Stomach (tissue), 9 donors: ENCODE data around the gene CCDC192. TPM values are rescaled to one million over a fixed set of nuclear protein-coding genes. Genes with fewer than 3 reads are reported as not detected.

Source experiments
- DNase-seq, 2 donors: peaks; one replicate each; pipeline versions ENCODE4 v3.0.0 to v3.0.0-alpha.2; 2013 to 2019
- H3K27ac ChIP-seq, 5 donors: fragments of 200-600 bp in 4 of 5; sonication (generic) in 4 of 5; one replicate each; pipeline ENCODE4 v1.5.1; 2013 to 2019; ENCODE audit warnings: mild to moderate bottlenecking in 1 of 5, moderate library complexity in 1 of 5
- H3K27me3 ChIP-seq, 3 donors: fragments of 200-600 bp; sonication (generic); one replicate each; pipeline ENCODE4 v1.5.1; 2017 to 2019; ENCODE audit warnings: mixed run types in 1 of 3
- H3K36me3 ChIP-seq, 4 donors: fragments of 200-600 bp; sonication (generic); 1 replicate in 3 of 4; 2 replicates in 1 of 4; pipeline ENCODE4 v1.5.1; 2016 to 2019
- H3K4me1 ChIP-seq, 4 donors: fragments of 200-600 bp; sonication (generic); one replicate each; pipeline ENCODE4 v1.5.1; 2016 to 2019
- H3K4me3 ChIP-seq, 4 donors: fragments of 200-600 bp; sonication (generic) in 3 of 4; one replicate each; pipeline ENCODE4 v1.5.1; 2016 to 2019; ENCODE audit warnings: mild to moderate bottlenecking in 1 of 4
- H3K9me3 ChIP-seq, 4 donors: fragments of 200-600 bp; sonication (generic); one replicate each; pipeline ENCODE4 v1.5.1; 2016 to 2019
- CTCF ChIP-seq, 7 experiments: fragments of 450-650 bp in 4 of 7; fragments of 200-600 bp in 3 of 7; sonication (generic) in 3 of 7; IDR thresholded peaks; one replicate each; pipeline ENCODE4 v1.5.1; 2016 to 2019; ENCODE audit warnings: antibody characterized with exemption in 7 of 7, control low read depth in 2 of 7, mild to moderate bottlenecking in 1 of 7
- EP300 ChIP-seq: sonication (generic); formaldehyde crosslinking; IDR thresholded peaks from one replicate; pipeline ENCODE4 v1.6.1; 2017; ENCODE audit warnings: antibody characterized with exemption
- POLR2A ChIP-seq, 4 donors: fragments of 450-650 bp; IDR thresholded peaks; one replicate each; pipeline ENCODE4 v1.6.1; 2016; ENCODE audit warnings: antibody characterized with exemption in 4 of 4, control low read depth in 2 of 4, mild to moderate bottlenecking in 1 of 4, moderate library complexity in 1 of 4
- POLR2AphosphoS5 ChIP-seq, 3 donors: sonication (generic); formaldehyde crosslinking; IDR thresholded peaks; one replicate each; pipeline ENCODE4 v1.6.1; 2016; ENCODE audit warnings: antibody characterized with exemption in 3 of 3
- WGBS, 5 donors: extraction: QIAGEN DNeasy Blood & Tissue Kit in 3 of 5; methylation state at CpG; one replicate each; pipeline versions ENCODE4 v1.1.5 to v1.1.7; 2013 to 2018; 5-methylcytosine and 5-hydroxymethylcytosine counted together
- intact Hi-C: fragments of 100-400 bp; cut with DNase I; formaldehyde crosslinking; loops from one replicate; pipeline ENCODE4 v1.15.1; 2023; ENCODE audit warnings: low total_unique reads
- polyA plus RNA-seq, 3 donors: library from polyadenylated mRNA; stranded (reverse); fragments of 200-250 nt; gene quantifications; one replicate each; pipeline ENCODE4 v1.2.3, GENCODE V29; 2013
- total RNA-seq, 5 donors: library from RNA; depleted of rRNA; stranded (reverse); fragments of >200 nt; gene quantifications; one replicate each; pipeline versions ENCODE4 v1.1.0 to v1.2.3, GENCODE V29; 2014 to 2016
- donor health status: healthy with polysubstance abuse.
- donor health status: Bipolar disorder and iron deficiency.
- donor health status: healthy.

Gene CCDC192
- total and polyA plus RNA-seq, 8 donors: 0.10 to 2.2 TPM; not detected in 6

GRCh38 chr5:127987354-127988145, 284.4 kb downstream of the CCDC192 start:
- H3K27me3 ChIP-seq: no peaks in the 10 kb centered on the region
- no peak for TF ChIP-seq CTCF (IDR thresholded peaks at IDR 0.05)
- no peak for TF ChIP-seq POLR2A (IDR thresholded peaks at IDR 0.05)
- no peak for TF ChIP-seq EP300
- no peak for TF ChIP-seq POLR2AphosphoS5 (IDR thresholded peaks at IDR 0.05)
- no peak overlapping the region for H3K4me3 ChIP-seq
- H3K4me1 ChIP-seq: peaks cover 8 to 20% (median 10%) of the 10 kb centered on the region in 4 donors
- no peaks in the 10 kb centered on the region for H3K36me3 ChIP-seq
- peak overlapping the region in 2 of 5 donors; percentile 52 to 56 for H3K27ac ChIP-seq
- no peak for DNase-seq
- WGBS, 5 donors: 90 to 96% (median 94%) methylated on average over 2 of the region's 2 CpGs
- intact Hi-C loops: no loop called here
- no peaks in the 10 kb centered on the region for H3K9me3 ChIP-seq

DNA sequence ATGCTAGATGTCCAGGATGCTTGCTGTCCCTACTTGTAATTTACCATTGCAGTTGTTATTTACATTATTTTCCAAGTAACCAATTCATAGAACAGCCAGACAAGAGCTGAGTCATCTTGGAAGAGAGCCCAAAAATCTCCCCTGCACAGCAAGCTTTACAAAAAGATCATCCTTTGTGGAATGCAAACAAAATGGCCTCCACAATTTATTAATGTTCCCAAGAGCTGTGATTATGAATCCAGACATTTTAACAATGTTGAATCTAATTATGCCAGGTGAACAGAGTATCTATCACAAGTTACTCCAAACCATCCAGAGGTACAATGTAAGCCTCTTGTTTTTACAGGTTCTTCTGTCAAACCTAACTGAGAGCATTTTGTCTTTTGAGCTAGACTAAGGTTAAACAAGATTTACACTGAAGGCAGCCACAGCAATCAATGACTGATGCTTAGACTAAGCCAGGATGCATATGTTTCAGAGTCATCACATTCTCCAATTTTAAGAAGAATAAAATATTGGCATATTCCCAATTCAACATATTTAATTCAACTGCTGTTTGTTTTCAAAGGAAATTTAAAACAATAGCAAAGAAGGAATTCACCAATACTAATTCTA, 285.1 kb downstream of the CCDC192 start:
- Histone ChIP-seq H3K4me3 (no peak overlapping the region), H3K36me3 (no peaks in the 10 kb centered on the region), H3K27me3 (no peaks in the 10 kb centered on the region), H3K9me3 (no peaks in the 10 kb centered on the region), H3K4me1 (peaks cover 8 to 13% (median 10%) of the 10 kb centered on the region in 4 donors), H3K27ac (no peak overlapping the region)
- no peak for TF ChIP-seq CTCF (IDR thresholded peaks at IDR 0.05)
- TF ChIP-seq POLR2A (IDR thresholded peaks at IDR 0.05): no peak
- TF ChIP-seq POLR2AphosphoS5 (IDR thresholded peaks at IDR 0.05): no peak
- TF ChIP-seq EP300: no peak
- intact Hi-C loops: no loop called here
- peak in 1 of 2 donors; percentile 77 for DNase-seq

Other genes with a start within 250 kb of the CCDC192 start
- gene PRRC1, start 185.8 kb upstream of the CCDC192 start, total RNA-seq: 10 to 100 TPM; 12.5 to 82.8 (median 30.9) TPM
- 10 to 100 TPM; 17.5 to 32.7 (median 18.4) TPM for gene PRRC1, start 185.8 kb upstream of the CCDC192 start, polyA plus RNA-seq
- gene CTXN3, start 54.3 kb upstream of the CCDC192 start, total RNA-seq: not detected
- gene CTXN3, start 54.3 kb upstream of the CCDC192 start, polyA plus RNA-seq: not detected